ENCODE measurements around the gene PHRF1.
A peak's percentile ranks its signal among the peaks of the same experiment; 100 is the strongest.

Gene PHRF1

GRCh38 chr11:557328-558132, 18.7 kb upstream of the PHRF1 start:
- no peak for DNase-seq

- no peak for DNase-seq
Observed at GRCh38 chr11:558503-558902, 17.8 kb upstream of the PHRF1 start.

GRCh38 chr11:559020-559620, 17.1 kb upstream of the PHRF1 start:
- DNase-seq: no peak

- no peak for DNase-seq
Observed at GRCh38 chr11:559712-560304, 16.5 kb upstream of the PHRF1 start.

GRCh38 chr11:560305-561147, 15.7 kb upstream of the PHRF1 start, which contains the start of the genes LMNTD2 and RASSF7:
Gene LMNTD2 (minus strand): TSS chr11:560738. CDS start chr11:560716, 22 bp downstream.
Gene RASSF7 (plus strand): TSS chr11:560970. CDS start chr11:561769, 799 bp downstream.
- DNase-seq: peak; percentile 46

GRCh38 chr11:561148-562003, 14.9 kb upstream of the PHRF1 start:
- DNase-seq: no peak

- no peak for DNase-seq
Observed at GRCh38 chr11:562046-562645, 14.1 kb upstream of the PHRF1 start.

- DNase-seq: no peak
Observed at GRCh38 chr11:563066-563811, 13.0 kb upstream of the PHRF1 start.

- no peak for DNase-seq
Observed at GRCh38 chr11:563812-564578, 12.3 kb upstream of the PHRF1 start.

GRCh38 chr11:565921-566509, 10.3 kb upstream of the PHRF1 start:
- DNase-seq: no peak

- DNase-seq: no peak
Observed at GRCh38 chr11:567011-567628, 9.2 kb upstream of the PHRF1 start.

- DNase-seq: no peak
Observed at GRCh38 chr11:567629-568292, 8.5 kb upstream of the PHRF1 start.

GRCh38 chr11:568306-569157, 7.7 kb upstream of the PHRF1 start:
- peak; percentile 60 for DNase-seq

GRCh38 chr11:569158-569885, 6.9 kb upstream of the PHRF1 start:
- DNase-seq: no peak

GRCh38 chr11:571802-572185, 4.5 kb upstream of the PHRF1 start:
- DNase-seq: no peak

- no peak for DNase-seq
Observed at GRCh38 chr11:573146-573759, 3.0 kb upstream of the PHRF1 start.

Data from NCI-H1694 (cell line).